ENCODE measurements around the gene LYRM4.

The LYRM4 gene

DNA sequence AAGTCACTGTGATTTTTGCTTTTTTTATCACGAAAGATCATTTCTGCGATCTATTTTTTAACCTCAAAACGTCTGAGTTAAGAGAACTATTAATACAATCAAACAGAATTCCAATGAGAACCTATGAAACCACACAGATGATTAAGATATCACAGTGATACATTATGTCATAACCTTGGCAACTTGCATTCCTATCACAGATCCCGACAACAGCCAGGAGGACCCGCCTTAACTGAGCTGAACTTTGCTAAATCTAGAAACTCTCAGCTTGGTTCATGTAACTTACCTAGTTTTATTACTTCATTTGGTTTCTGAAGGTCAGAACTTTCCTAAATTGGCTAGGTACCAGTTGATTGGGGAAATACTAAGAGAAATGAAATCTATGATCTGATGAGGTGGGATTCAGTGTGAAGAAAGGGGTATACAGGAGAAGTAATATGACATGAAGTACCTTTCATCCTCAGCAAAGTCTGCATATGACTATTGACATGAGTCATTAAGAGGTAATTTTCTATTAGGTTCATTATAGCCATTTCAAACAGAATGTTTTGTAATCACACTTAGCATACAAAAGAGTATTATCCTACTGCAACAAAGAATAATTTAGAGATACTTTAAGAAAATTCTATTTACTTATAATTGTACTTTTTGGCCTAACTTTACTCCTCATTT is 11.2 kb downstream of the LYRM4 start:
- Histone ChIP-seq H3K36me3 (ENCODE audit: low read length) (peaks cover 6% of the 10 kb centered on the region; the same call in 1 of the 2 replicates), H3K4me2 (ENCODE audit: low read depth, low read length, poor library complexity, severe bottlenecking) (no peak overlapping the region), H4K20me1 (ENCODE audit: low read depth, low read length) (peaks cover 12% of the 10 kb centered on the region), H3F3A (ENCODE audit: insufficient read depth) (no peaks in the 10 kb centered on the region), H3K79me2 (ENCODE audit: insufficient read depth, low read length) (peaks cover 74% of the 10 kb centered on the region), H2AFZ (ENCODE audit: low read depth, low read length, severe bottlenecking) (no peak overlapping the region), H3K9me2 (replicated peaks; ENCODE audit: insufficient read depth, low read length) (no peaks in the 10 kb centered on the region), H3K27me3 (ENCODE audit: low read length) (no peaks in the 10 kb centered on the region), H3K9me3 (ENCODE audit: insufficient read depth, low read length) (no peaks in the 10 kb centered on the region), H3K9ac (ENCODE audit: low read length) (no peak overlapping the region), H3K4me3 (ENCODE audit: insufficient read depth, low read length, poor library complexity, severe bottlenecking) (no peak overlapping the region), H3K27ac (ENCODE audit: low read depth, low read length) (no peak overlapping the region)
- no peak for TF ChIP-seq EZH2phosphoT487 (conservative IDR thresholded peaks at IDR 0.05; ENCODE audit: low read length)
- TF ChIP-seq, protein P1, sequence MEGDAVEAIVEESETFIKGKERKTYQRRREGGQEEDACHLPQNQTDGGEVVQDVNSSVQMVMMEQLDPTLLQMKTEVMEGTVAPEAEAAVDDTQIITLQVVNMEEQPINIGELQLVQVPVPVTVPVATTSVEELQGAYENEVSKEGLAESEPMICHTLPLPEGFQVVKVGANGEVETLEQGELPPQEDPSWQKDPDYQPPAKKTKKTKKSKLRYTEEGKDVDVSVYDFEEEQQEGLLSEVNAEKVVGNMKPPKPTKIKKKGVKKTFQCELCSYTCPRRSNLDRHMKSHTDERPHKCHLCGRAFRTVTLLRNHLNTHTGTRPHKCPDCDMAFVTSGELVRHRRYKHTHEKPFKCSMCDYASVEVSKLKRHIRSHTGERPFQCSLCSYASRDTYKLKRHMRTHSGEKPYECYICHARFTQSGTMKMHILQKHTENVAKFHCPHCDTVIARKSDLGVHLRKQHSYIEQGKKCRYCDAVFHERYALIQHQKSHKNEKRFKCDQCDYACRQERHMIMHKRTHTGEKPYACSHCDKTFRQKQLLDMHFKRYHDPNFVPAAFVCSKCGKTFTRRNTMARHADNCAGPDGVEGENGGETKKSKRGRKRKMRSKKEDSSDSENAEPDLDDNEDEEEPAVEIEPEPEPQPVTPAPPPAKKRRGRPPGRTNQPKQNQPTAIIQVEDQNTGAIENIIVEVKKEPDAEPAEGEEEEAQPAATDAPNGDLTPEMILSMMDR (IDR thresholded peaks at IDR 0.05; ENCODE audit: insufficient read depth, low read length, poor library complexity, severe bottlenecking) = no peak

DNA sequence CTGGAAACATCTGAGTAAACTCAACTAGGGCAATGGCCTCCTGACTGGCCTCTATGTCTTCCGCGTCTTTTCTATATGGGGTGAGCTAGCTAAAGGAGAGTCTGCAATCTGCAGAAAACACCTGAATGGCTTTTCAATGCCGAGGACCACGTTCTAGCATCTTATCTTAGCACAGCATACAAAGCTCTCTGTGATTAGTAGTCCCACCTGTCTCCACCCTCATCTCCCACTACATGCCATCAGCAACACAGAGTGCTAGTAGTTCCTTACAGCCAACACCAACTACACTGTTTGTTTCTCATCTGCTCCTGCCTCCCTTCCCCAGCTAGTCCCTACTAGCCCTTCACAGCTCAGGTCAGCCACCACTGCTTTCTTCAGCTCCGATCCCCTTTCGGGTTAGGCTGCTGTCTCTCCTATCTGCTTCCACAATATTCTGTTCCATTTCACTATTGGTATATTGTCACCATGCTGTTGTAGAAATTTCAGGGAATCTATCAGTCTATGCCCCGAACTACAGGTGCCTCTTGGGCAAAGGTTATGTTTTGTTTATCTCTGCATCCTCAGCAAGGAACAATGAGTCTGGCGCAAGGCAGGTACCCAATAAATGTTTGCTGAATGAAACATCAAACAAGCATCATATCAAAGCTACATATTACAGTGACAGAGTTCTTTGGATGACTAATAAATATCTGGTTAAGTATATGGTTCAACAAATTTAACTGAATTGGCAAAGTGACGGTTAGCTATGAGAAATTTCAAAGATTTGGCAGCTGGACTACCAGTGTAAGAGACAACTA is 12.2 kb downstream of the LYRM4 start:
- H4K20me1 ChIP-seq (ENCODE audit: low read depth, low read length) = peaks cover 12% of the 10 kb centered on the region
- H3K9me3 ChIP-seq (ENCODE audit: insufficient read depth, low read length) = no peaks in the 10 kb centered on the region
- H3K9me2 ChIP-seq (replicated peaks; ENCODE audit: insufficient read depth, low read length) = no peaks in the 10 kb centered on the region
- no peak overlapping the region for H3K27ac ChIP-seq (ENCODE audit: low read depth, low read length)
- H3K27me3 ChIP-seq (ENCODE audit: low read length) = no peaks in the 10 kb centered on the region
- H3K9ac ChIP-seq (ENCODE audit: low read length) = no peak overlapping the region
- no peak overlapping the region for H2AFZ ChIP-seq (ENCODE audit: low read depth, low read length, severe bottlenecking)
- TF ChIP-seq, protein P1 (IDR thresholded peaks at IDR 0.05; ENCODE audit: insufficient read depth, low read length, poor library complexity, severe bottlenecking) = no peak
- no peak for TF ChIP-seq EZH2phosphoT487 (conservative IDR thresholded peaks at IDR 0.05; ENCODE audit: low read length)
- H3K36me3 ChIP-seq (ENCODE audit: low read length) = peaks cover 6% of the 10 kb centered on the region; the same call in 1 of the 2 replicates
- H3K4me2 ChIP-seq (ENCODE audit: low read depth, low read length, poor library complexity, severe bottlenecking) = no peak overlapping the region
- peaks cover 73% of the 10 kb centered on the region for H3K79me2 ChIP-seq (ENCODE audit: insufficient read depth, low read length)
- H3F3A ChIP-seq (ENCODE audit: insufficient read depth) = no peaks in the 10 kb centered on the region
- no peak overlapping the region for H3K4me3 ChIP-seq (ENCODE audit: insufficient read depth, low read length, poor library complexity, severe bottlenecking)

DNA sequence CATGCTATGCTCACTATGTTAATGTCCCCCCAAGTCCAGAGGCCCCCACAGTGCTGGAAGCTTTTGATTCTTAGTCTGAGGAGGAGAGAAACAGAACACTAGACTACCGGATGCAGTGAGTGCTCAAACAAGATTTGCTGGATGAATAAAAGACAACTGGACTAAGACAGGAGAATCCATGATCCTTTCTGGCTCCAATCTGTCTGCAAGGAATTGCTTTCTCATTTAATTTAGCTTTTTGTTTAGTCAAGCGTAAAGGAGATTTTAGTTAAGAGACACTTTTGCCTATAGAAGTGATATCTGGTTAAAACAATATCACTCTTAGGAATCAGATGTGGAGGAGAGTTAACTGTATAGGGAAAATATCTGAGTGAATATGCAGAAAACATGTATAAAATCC is 13.5 kb downstream of the LYRM4 start:
- Histone ChIP-seq H3K27ac (ENCODE audit: low read depth, low read length) (no peak overlapping the region), H3K79me2 (ENCODE audit: insufficient read depth, low read length) (peaks cover 78% of the 10 kb centered on the region), H3K9me3 (ENCODE audit: insufficient read depth, low read length) (no peaks in the 10 kb centered on the region), H3F3A (ENCODE audit: insufficient read depth) (no peaks in the 10 kb centered on the region), H3K27me3 (ENCODE audit: low read length) (no peaks in the 10 kb centered on the region), H2AFZ (ENCODE audit: low read depth, low read length, severe bottlenecking) (no peak overlapping the region), H3K4me2 (ENCODE audit: low read depth, low read length, poor library complexity, severe bottlenecking) (no peak overlapping the region), H3K36me3 (ENCODE audit: low read length) (0 out of 2 replicates have a peak, but pooled peaks cover 3% of the 10 kb centered on the region), H4K20me1 (ENCODE audit: low read depth, low read length) (peaks cover 12% of the 10 kb centered on the region), H3K9ac (ENCODE audit: low read length) (no peak overlapping the region), H3K9me2 (replicated peaks; ENCODE audit: insufficient read depth, low read length) (no peaks in the 10 kb centered on the region), H3K4me3 (ENCODE audit: insufficient read depth, low read length, poor library complexity, severe bottlenecking) (no peak overlapping the region)
- TF ChIP-seq, protein P1 (IDR thresholded peaks at IDR 0.05; ENCODE audit: insufficient read depth, low read length, poor library complexity, severe bottlenecking) = no peak
- TF ChIP-seq EZH2phosphoT487 (conservative IDR thresholded peaks at IDR 0.05; ENCODE audit: low read length) = no peak

Measured in SU-DHL-6 (cell line).